ENCODE data around the gene SMAD3. TPM values are rescaled to one million over a fixed set of nuclear protein-coding genes. Genes with fewer than 3 reads are reported as not detected.
A peak's percentile ranks its signal among the peaks of the same experiment; 100 is the strongest.

SMAD3 gene
- total and polyA plus RNA-seq, 10 of the 15 experiments (the other 5 are each of a cell fraction or from before 2014, with no cell fraction given), result 5.6 to 43.2 (median 16.0) TPM

DNA sequence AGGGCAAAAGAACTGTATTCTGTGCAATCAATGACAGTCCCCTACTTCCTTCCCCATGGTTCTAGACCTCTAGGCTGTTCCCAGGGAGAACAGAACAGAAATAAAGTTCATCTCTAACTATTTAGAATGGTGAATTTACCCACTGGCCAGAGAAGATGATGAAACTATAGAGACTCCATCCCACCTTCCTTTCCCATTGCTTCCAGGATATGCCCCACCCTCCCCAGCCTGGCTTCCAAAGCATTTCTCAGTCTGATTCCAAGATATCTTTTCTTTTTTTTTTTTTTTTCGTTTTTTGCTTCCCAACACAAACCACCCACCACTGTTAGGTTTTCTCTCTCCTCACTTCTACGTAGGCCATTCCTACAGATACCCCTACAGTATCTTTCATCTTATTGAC lies 25.1 kb upstream of the SMAD3 start (continued):
- TF ChIP-seq REST (IDR thresholded peaks at IDR 0.05; ENCODE audit: low read depth, low read length), result no peak

DNA sequence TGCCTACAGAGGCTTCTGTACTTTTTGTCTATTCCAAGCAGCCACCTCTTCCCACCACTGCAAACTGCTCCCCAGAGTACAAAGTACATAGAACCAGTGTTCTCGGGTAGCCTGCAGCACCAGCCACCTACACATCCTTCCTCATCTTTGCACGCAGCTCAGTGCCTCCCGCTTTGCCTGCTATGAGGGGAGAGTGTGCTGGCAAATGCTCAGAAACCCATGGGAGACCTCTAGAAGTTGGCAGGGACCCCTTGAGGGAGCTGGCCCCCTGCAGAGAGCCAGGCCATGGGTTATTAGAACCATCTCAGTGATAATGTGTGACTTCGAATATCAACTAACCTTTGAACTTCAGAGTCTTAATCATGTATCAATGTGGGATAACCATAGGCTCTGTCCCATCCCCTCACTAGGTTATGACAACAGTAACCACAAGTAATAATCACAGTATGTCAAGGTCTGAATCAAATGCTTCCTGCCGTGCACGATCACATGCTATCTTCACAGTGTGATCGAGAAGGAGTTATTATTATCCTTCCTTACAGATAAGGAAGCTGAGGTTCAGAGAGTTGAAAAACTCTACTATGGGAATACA lies 22.8 kb upstream of the SMAD3 start:
- peak; percentile 84 for FAIRE-seq
- intact Hi-C loops (cut with micrococcal nuclease; ENCODE audit: unreplicated experiment), result no loop called here
- no peak for TF ChIP-seq ZNF207 (IDR thresholded peaks at IDR 0.05; ENCODE audit: borderline replicate concordance)
- TF ChIP-seq ZNF687 (IDR thresholded peaks at IDR 0.05), result 0 out of 2 replicates have a peak, but pooled peaks have one; percentile 26
- TF ChIP-seq SIN3A (IDR thresholded peaks at IDR 0.05; ENCODE audit: low read depth, low read length), result no peak
- TF ChIP-seq ATF2 (IDR thresholded peaks at IDR 0.05; ENCODE audit: low read length), result no peak
- TF ChIP-seq POU2F2 (IDR thresholded peaks at IDR 0.05; ENCODE audit: borderline replicate concordance, low read depth, low read length), result no peak
- TF ChIP-seq NR2F1 (conservative IDR thresholded peaks at IDR 0.05), result 0 out of 2 replicates have a peak, but pooled peaks have one; percentile 12
- no peak for TF ChIP-seq SIX5 (IDR thresholded peaks at IDR 0.05; ENCODE audit: low read depth, low read length, severe bottlenecking)
- TF ChIP-seq MEF2B (IDR thresholded peaks at IDR 0.05; ENCODE audit: partially characterized antibody, poor library complexity, severe bottlenecking), result no peak
- peak; percentile 30; the same call in 1 of the 2 replicates for TF ChIP-seq RUNX3 (IDR thresholded peaks at IDR 0.05; ENCODE audit: low read length)
- TF ChIP-seq CBFB (IDR thresholded peaks at IDR 0.05; ENCODE audit: low read depth), result no peak

More for the DNA sequence above, 22.8 kb upstream of the SMAD3 start:
- POLR2A ChIA-PET, result interaction anchor here (1.0 to 1.4 kb wide), 3 partner anchors 13 to 59 kb away, joined by 4 to 6 read pairs (median 4); no protein-coding TSS in a partner anchor
- CTCF ChIA-PET, result interaction anchor here (1.0 to 1.5 kb wide), 8 partner anchors 9 to 139 kb away, joined by 3 to 6 read pairs (median 4); no protein-coding TSS in a partner anchor
- Histone ChIP-seq H3K36me3 (ENCODE audit: control insufficient read depth in 2 of 2, insufficient read depth in 2 of 2, low read length in 1 of 2) (no peaks in the 10 kb centered on the region), H3K27ac (ENCODE audit: control insufficient read depth, insufficient read depth) (no peak overlapping the region), H4K20me1 (ENCODE audit: control insufficient read depth, insufficient read depth) (no peaks in the 10 kb centered on the region), H3K27me3 (replicated peaks in 1 of 2; ENCODE audit: control insufficient read depth in 2 of 2, insufficient read depth in 2 of 2, low read length in 1 of 2) (no peaks in the 10 kb centered on the region), H3K79me2 (ENCODE audit: control insufficient read depth, insufficient read depth, low read length) (no peaks in the 10 kb centered on the region), H2AFZ (ENCODE audit: control insufficient read depth, low read depth, low read length) (no peak overlapping the region), H3K4me1 (ENCODE audit: control insufficient read depth, insufficient read depth, low read length) (peaks cover 9% of the 10 kb centered on the region), H3K9me3 (replicated peaks; ENCODE audit: control insufficient read depth, insufficient read depth, low read length) (no peaks in the 10 kb centered on the region), H3K4me2 (ENCODE audit: control insufficient read depth, insufficient read depth) (no peak overlapping the region), H3K9ac (ENCODE audit: control insufficient read depth, insufficient read depth, low read length) (no peak overlapping the region), H3K4me3 (no peak overlapping the region)
- 24% methylated on average over 7 of the region's 7 CpGs for WGBS (ENCODE audit: insufficient coverage, insufficient replicate concordance, low lambda C conversion rate, missing lambda C conversion rate)
- BruUV-seq (replicated peaks), result no TSS peak
- in situ Hi-C loops (cut with MboI), result no loop called here
- SMC1A ChIA-PET (ENCODE audit: uncharacterized antibody, unreplicated experiment), result interaction anchor here (0.6 to 2.4 kb wide), 10 partner anchors 9 to 195 kb away, joined by 3 to 8 read pairs (median 3); no protein-coding TSS in a partner anchor
- no peak for DNase-seq (ENCODE audit: low read depth, low spot score)
- RAD21 ChIA-PET (ENCODE audit: unreplicated experiment), result interaction anchor here (1.0 to 1.8 kb wide), 6 partner anchors 13 to 42 kb away, joined by 3 to 5 read pairs (median 4); no protein-coding TSS in a partner anchor
- ATAC-seq, result peak; percentile 45; the same call in 2 of the 3 replicates
